Measurements from ENCODE around the gene PMFBP1. TPM values are rescaled to one million over a fixed set of nuclear protein-coding genes. Genes with fewer than 3 reads are reported as not detected.
"Not testable (repeated sequence)": the region's sequence is repeated elsewhere in the genome, so short reads cannot be mapped to it uniquely, and the experiment has no call there.

The PMFBP1 gene
- total RNA-seq, 1 experiment from 2014 or later = 1.4 TPM

- peaks cover 53% of the 10 kb centered on the region for H3K36me3 Mint-ChIP-seq (ENCODE audit: insufficient read depth, unreplicated experiment)
- no peak overlapping the region for H3K4me3 Mint-ChIP-seq (ENCODE audit: unreplicated experiment)
- no peaks in the 10 kb centered on the region for H3K9me3 Mint-ChIP-seq (ENCODE audit: unreplicated experiment)
- ChIA-PET POLR2A (no interaction called here), CTCF (interaction anchor here (0.6 to 1.1 kb wide), 2 partner anchors 19 to 1406 kb away, joined by 3 to 4 read pairs; no protein-coding TSS in a partner anchor)
- BruUV-seq (replicated peaks) = no TSS peak
- no peaks in the 10 kb centered on the region for H3K27me3 Mint-ChIP-seq (ENCODE audit: insufficient read depth, unreplicated experiment)
- no peak for TF ChIP-seq CTCF (IDR thresholded peaks at IDR 0.05; ENCODE audit: unreplicated experiment)
- no peak overlapping the region for H3K27ac Mint-ChIP-seq (ENCODE audit: low read depth, unreplicated experiment)
- DNase-seq (ENCODE audit: unreplicated experiment) = no peak
- H3K4me1 Mint-ChIP-seq (ENCODE audit: insufficient read depth, unreplicated experiment) = peaks cover 6% of the 10 kb centered on the region
- intact Hi-C loops (cut with micrococcal nuclease) = no loop called here
Observed at GRCh38 chr16:72085002-72085401, 87.0 kb downstream of the PMFBP1 start.

GRCh38 chr16:72084445-72084844 lies 87.5 kb downstream of the PMFBP1 start:
- CTCF ChIA-PET = interaction anchor here (0.6 to 1.7 kb wide), 4 partner anchors 16 to 1406 kb away, joined by 3 to 9 read pairs (median 4); no protein-coding TSS in a partner anchor
- POLR2A ChIA-PET = no interaction called here
- intact Hi-C loops (cut with micrococcal nuclease) = no loop called here
- no peaks in the 10 kb centered on the region for H3K27me3 Mint-ChIP-seq (ENCODE audit: insufficient read depth, unreplicated experiment)
- DNase-seq (ENCODE audit: unreplicated experiment) = no peak
- BruUV-seq (replicated peaks) = no TSS peak
- TF ChIP-seq CTCF (IDR thresholded peaks at IDR 0.05; ENCODE audit: unreplicated experiment) = no peak
- peaks cover 49% of the 10 kb centered on the region for H3K36me3 Mint-ChIP-seq (ENCODE audit: insufficient read depth, unreplicated experiment)
- H3K27ac Mint-ChIP-seq (ENCODE audit: low read depth, unreplicated experiment) = no peak overlapping the region
- H3K4me3 Mint-ChIP-seq (ENCODE audit: unreplicated experiment) = no peak overlapping the region
- H3K9me3 Mint-ChIP-seq (ENCODE audit: unreplicated experiment) = no peaks in the 10 kb centered on the region
- peaks cover 6% of the 10 kb centered on the region for H3K4me1 Mint-ChIP-seq (ENCODE audit: insufficient read depth, unreplicated experiment)

GRCh38 chr16:72083778-72084404 lies 88.1 kb downstream of the PMFBP1 start:
- no peaks in the 10 kb centered on the region for H3K9me3 Mint-ChIP-seq (ENCODE audit: unreplicated experiment)

GRCh38 chr16:72076991-72077706 lies 94.8 kb downstream of the PMFBP1 start:
- H3K4me3 Mint-ChIP-seq (ENCODE audit: unreplicated experiment); BruUV-seq (replicated peaks); H3K36me3 Mint-ChIP-seq (ENCODE audit: insufficient read depth, unreplicated experiment); intact Hi-C loops (cut with micrococcal nuclease); H3K4me1 Mint-ChIP-seq (ENCODE audit: insufficient read depth, unreplicated experiment); H3K9me3 Mint-ChIP-seq (ENCODE audit: unreplicated experiment); H3K27me3 Mint-ChIP-seq (ENCODE audit: insufficient read depth, unreplicated experiment); DNase-seq (ENCODE audit: unreplicated experiment); H3K27ac Mint-ChIP-seq (ENCODE audit: low read depth, unreplicated experiment): not testable (repeated sequence)
- POLR2A ChIA-PET = interaction anchor here (0.8 kb wide), 1 partner anchor 16 kb away, joined by 4 read pairs; the partner anchor contains the start of genes DHX38 and TXNL4B
- CTCF ChIA-PET = interaction anchor here (1.8 kb wide), 1 partner anchor 10 kb away, joined by 9 read pairs; no protein-coding TSS in a partner anchor

More at GRCh38 chr16:72083778-72084404, 88.1 kb downstream of the PMFBP1 start:
- no TSS peak for BruUV-seq (replicated peaks)
- Mint-ChIP-seq H3K27me3 (ENCODE audit: insufficient read depth, unreplicated experiment) (no peaks in the 10 kb centered on the region), H3K36me3 (ENCODE audit: insufficient read depth, unreplicated experiment) (peaks cover 44% of the 10 kb centered on the region), H3K27ac (ENCODE audit: low read depth, unreplicated experiment) (no peak overlapping the region), H3K4me1 (ENCODE audit: insufficient read depth, unreplicated experiment) (peaks cover 6% of the 10 kb centered on the region), H3K4me3 (ENCODE audit: unreplicated experiment) (no peak overlapping the region)
- ChIA-PET POLR2A (interaction anchor here (1.0 kb wide), 1 partner anchor 9 kb away, joined by 6 read pairs; the partner anchor contains the start of genes DHX38 and TXNL4B), CTCF (interaction anchor here (0.5 to 1.7 kb wide), 3 partner anchors 15 to 44 kb away, joined by 3 to 9 read pairs (median 4); no protein-coding TSS in a partner anchor)
- intact Hi-C loops (cut with micrococcal nuclease) = no loop called here
- DNase-seq (ENCODE audit: unreplicated experiment) = no peak
- no peak for TF ChIP-seq CTCF (IDR thresholded peaks at IDR 0.05; ENCODE audit: unreplicated experiment)

- H3K27me3 Mint-ChIP-seq (ENCODE audit: insufficient read depth, unreplicated experiment); H3K4me3 Mint-ChIP-seq (ENCODE audit: unreplicated experiment); DNase-seq (ENCODE audit: unreplicated experiment); POLR2A ChIA-PET; H3K4me1 Mint-ChIP-seq (ENCODE audit: insufficient read depth, unreplicated experiment); intact Hi-C loops (cut with micrococcal nuclease); H3K9me3 Mint-ChIP-seq (ENCODE audit: unreplicated experiment); CTCF ChIA-PET; H3K27ac Mint-ChIP-seq (ENCODE audit: low read depth, unreplicated experiment); BruUV-seq (replicated peaks); H3K36me3 Mint-ChIP-seq (ENCODE audit: insufficient read depth, unreplicated experiment): not testable (repeated sequence)
Observed at GRCh38 chr16:72075067-72075466, 96.9 kb downstream of the PMFBP1 start.

Measured in MCF 10A (cell line).